SJSA1 (cell line): ENCODE results near the gene RFLNA. TPM values are rescaled to one million over a fixed set of nuclear protein-coding genes. Genes with fewer than 3 reads are reported as not detected.
"Not testable (repeated sequence)": the region's sequence is repeated elsewhere in the genome, so short reads cannot be mapped to it uniquely, and the experiment has no call there.

Source experiments
- DNase-seq, 2 experiments: peaks; one replicate each; pipeline ENCODE4 v3.0.0-alpha.2; 2015 to 2020; ENCODE audit warnings: low spot score in 2 of 2, low read depth in 1 of 2
- H3K27ac ChIP-seq: fragments of 250-450 bp; sonication (Bioruptor Pico); 2 replicates; pipeline ENCODE4 v1.5.1; 2020; ENCODE audit warnings: mild to moderate bottlenecking, moderate library complexity
- H3K27me3 ChIP-seq: fragments of 250-450 bp; sonication (Bioruptor Pico); replicated peaks from 2 replicates; pipeline ENCODE4 v1.5.1; 2020; ENCODE audit warnings: mild to moderate bottlenecking, moderate library complexity
- H3K36me3 ChIP-seq: fragments of 250-450 bp; sonication (Bioruptor Pico); 2 replicates; pipeline ENCODE4 v1.5.1; 2020; ENCODE audit warnings: mild to moderate bottlenecking
- H3K4me1 ChIP-seq: fragments of 250-450 bp; sonication (Bioruptor Pico); replicated peaks from 2 replicates; pipeline ENCODE4 v1.6.1; 2021; ENCODE audit warnings: mild to moderate bottlenecking
- H3K4me3 ChIP-seq: fragments of 250-450 bp; sonication (Bioruptor Pico); 2 replicates; pipeline ENCODE4 v1.5.1; 2020; ENCODE audit warnings: mild to moderate bottlenecking
- H3K9me3 ChIP-seq: fragments of 250-450 bp; sonication (Bioruptor Pico); replicated peaks from 2 replicates; pipeline ENCODE4 v1.5.1; 2020; ENCODE audit warnings: mild to moderate bottlenecking
- total RNA-seq: library from RNA; depleted of rRNA; stranded (reverse); fragments of >200 nt; shearing (Covaris generic); gene quantifications from 2 replicates; pipeline ENCODE4 v1.2.3, GENCODE V29; 2014

RFLNA gene
- total RNA-seq, 1 experiment from 2014 or later: not detected

DNA sequence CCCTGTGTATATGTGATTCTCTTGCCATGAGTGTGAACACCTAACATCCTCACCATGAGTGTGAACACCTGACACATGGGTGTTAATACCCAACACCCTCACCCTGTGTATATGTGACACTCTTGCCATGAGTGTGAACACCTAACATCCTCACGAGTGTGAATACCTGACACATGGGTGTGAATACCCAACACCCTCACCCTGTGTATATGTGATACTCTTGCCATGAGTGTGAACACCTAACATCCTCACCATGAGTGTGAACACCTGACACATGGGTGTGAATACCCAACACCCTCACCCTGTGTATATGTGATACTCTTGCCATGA, 28.1 kb downstream of the RFLNA start:
- not testable (repeated sequence) for H3K9me3 ChIP-seq, DNase-seq, H3K27me3 ChIP-seq, H3K4me3 ChIP-seq, H3K4me1 ChIP-seq, H3K27ac ChIP-seq
- peaks cover 41% of the 10 kb centered on the region for H3K36me3 ChIP-seq

DNA sequence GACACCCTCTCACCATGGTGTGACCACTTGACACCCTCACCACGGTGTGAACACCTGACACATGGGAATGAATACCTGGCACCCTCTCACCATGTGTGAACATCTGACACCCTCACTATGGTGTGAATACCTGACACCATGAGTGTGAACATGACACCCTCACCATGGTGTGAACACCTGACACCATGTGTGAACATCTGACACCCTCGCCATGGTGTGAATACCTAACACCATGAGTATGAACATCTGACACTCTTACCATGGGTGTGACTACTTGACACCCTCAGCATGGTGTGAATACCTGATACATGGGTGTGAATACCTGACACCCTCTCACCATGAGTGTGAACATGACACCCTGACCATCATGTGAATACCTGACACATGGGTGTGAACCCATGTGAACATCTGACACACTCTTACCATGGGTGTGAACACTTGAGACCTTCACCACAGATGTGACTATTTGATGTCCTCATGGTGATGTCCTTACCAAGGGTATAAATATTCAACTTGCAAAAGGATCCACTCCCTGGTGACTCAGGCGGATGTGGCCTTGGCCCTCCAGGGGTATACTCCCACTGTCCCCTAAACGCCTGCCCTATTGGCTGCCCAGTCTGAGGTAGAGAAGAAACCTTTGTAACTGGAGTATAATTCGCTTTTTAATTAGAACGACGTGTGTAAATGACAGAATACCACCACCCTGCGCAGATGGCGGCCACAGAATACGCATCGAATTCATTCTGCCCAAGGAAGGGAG, 29.1 kb downstream of the RFLNA start:
- H3K27me3 ChIP-seq: no peaks in the 10 kb centered on the region
- no peak for DNase-seq
- H3K27ac ChIP-seq: no peak overlapping the region
- H3K4me3 ChIP-seq: no peak overlapping the region
- H3K36me3 ChIP-seq: peaks cover 51% of the 10 kb centered on the region
- no peaks in the 10 kb centered on the region for H3K4me1 ChIP-seq
- H3K9me3 ChIP-seq: peaks cover 8% of the 10 kb centered on the region

DNA sequence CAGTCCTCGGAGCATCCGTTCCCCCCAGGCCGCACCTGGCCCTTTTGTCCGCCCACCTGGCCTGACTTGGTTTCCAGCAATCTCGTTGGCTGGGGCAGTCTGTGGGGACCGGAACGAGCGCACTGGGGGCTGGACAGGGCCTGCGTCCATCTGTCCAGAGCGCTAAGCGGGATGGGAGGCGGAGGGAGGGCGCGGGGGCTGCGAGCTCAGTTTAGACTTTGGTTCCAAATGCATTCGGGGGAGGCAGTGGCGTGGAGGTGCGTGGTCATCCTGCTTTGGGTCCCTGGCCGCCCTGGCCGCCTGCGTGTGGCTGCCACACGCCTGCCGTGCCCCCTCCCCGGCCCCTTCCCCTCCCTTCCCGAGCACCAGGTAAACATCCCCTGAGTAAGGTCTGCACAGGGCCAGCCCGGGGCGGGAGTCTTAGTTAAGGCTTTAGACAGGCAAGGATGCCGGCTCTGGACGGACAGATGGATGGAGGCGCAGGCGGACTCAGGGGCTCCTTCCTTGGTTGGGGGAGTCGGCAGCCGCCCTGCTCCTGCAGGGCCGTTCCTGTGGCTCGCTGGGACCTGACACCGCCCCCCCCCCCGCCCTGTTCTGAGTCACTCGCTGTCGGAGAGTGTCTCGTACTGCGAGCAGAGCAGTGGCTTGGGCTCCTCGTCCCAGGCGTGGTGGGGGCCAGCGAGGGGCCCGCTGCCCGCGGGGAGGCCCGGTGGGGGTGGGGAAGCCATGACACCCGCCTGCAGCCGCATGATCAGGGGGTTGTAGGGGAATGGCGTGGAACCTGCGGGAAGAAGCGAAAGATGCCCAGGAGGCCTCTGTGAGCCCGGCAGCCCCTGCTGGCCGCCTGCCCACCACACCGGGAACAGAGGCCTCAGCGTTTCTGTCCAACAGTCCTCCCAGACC, 30.2 kb downstream of the RFLNA start:
- peaks cover 62% of the 10 kb centered on the region for H3K36me3 ChIP-seq
- no peak for DNase-seq
- no peaks in the 10 kb centered on the region for H3K27me3 ChIP-seq
- peaks cover 8% of the 10 kb centered on the region for H3K9me3 ChIP-seq
- no peak overlapping the region for H3K27ac ChIP-seq
- no peaks in the 10 kb centered on the region for H3K4me1 ChIP-seq
- no peak overlapping the region for H3K4me3 ChIP-seq

DNA sequence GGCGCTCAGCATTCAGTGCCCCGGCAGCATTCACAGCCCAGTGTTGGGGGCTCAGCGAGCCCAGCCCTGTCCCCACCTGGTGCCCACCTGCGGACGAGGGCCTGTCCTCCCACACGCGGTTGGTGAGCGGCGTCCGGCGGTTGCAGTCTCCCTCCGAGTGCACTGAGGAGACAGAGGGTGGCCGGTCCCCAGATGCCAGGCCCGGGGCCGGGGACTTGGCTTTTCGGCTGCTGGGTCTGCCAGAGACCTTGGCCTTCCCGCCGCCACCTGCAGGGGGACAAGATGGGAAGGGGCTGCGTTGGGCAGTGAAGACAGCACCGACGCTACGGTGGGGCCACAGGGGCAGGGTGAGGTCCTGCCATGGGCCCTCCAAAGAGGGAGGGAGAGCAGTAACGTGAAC, 31.2 kb downstream of the RFLNA start:
- DNase-seq: no peak
- Histone ChIP-seq H3K9me3 (peaks cover 8% of the 10 kb centered on the region), H3K36me3 (peaks cover 73% of the 10 kb centered on the region), H3K27me3 (no peaks in the 10 kb centered on the region), H3K4me3 (no peak overlapping the region), H3K27ac (no peak overlapping the region), H3K4me1 (no peaks in the 10 kb centered on the region)

DNA sequence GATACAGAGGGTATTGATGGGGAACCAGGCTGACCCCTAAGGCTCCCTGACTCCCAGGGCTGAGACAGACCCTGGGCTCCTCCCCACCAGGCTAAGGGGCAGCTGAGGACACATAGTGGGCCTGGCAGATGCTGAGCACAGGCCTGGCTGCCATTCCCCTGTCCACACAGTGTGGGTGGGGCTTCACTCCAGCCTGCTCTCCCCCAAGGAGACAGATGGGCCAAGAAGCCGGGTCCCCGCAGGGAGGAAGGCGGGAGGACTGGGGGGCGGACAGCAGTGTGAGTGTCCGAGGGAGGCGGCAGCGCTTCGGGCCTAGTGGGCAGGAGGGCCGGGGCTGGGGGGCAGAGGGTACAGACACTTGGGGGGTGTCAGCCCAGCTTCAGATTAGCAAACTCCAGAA, 32.0 kb downstream of the RFLNA start:
- DNase-seq: no peak
- Histone ChIP-seq H3K36me3 (peaks cover 80% of the 10 kb centered on the region), H3K4me3 (no peak overlapping the region), H3K9me3 (peaks cover 8% of the 10 kb centered on the region), H3K4me1 (no peaks in the 10 kb centered on the region), H3K27ac (no peak overlapping the region), H3K27me3 (no peaks in the 10 kb centered on the region)

DNA sequence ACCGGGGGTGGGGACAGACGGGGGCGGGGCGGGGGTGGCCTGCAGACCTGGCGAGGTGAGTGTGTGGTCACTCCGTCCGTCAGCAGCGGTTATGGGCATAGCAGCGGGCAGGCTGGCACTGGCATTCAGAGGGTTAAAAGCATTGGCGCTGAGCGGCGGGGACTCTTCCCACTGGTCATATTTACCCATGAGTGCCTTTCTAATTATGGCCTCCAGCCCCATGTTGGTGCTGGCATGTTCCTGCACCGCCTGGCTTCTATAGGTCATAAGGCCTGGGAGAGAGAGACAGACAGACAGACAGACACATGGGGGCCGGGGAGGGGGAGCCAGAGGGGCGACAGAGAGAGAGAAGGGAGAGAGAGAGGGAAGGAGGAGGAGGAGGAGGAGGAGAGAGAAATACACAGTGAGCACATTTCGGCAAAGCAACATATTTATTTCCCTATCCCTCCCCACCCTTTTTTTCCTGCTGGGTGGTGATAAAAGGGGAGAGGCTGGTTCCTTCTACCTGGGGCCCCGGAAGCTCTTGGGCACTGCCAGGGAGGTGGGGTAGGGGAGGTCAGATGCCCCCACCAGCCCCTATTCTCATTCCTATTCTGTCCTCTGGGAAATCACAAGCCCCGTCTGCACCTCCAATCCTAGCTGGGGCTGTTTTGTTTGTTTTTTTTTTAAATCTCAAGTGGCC, 32.6 kb downstream of the RFLNA start:
- no peak overlapping the region for H3K27ac ChIP-seq
- peaks cover 87% of the 10 kb centered on the region for H3K36me3 ChIP-seq
- no peaks in the 10 kb centered on the region for H3K4me1 ChIP-seq
- H3K9me3 ChIP-seq: peaks cover 8% of the 10 kb centered on the region
- no peak for DNase-seq
- no peak overlapping the region for H3K4me3 ChIP-seq
- H3K27me3 ChIP-seq: no peaks in the 10 kb centered on the region

DNA sequence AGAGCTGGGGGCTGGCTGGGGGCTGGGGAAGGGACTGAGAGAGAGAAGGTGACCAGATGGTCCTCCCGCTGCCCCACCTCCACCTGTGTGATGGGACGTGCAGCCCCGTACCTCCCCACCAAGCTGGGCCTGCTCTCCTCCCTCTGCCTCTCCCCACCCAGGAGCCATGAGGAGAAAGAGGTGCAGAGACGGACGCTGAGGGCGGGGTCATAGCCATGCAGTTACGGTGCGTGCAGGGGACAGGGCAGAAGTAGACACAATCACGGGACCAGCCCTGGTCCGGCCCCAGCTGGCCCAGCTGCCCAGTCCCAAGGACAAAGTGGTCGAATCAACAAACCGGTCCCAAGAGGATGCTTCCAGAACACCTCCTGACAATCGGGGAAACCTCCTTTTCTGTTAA, 33.2 kb downstream of the RFLNA start:
- no peaks in the 10 kb centered on the region for H3K27me3 ChIP-seq

DNA sequence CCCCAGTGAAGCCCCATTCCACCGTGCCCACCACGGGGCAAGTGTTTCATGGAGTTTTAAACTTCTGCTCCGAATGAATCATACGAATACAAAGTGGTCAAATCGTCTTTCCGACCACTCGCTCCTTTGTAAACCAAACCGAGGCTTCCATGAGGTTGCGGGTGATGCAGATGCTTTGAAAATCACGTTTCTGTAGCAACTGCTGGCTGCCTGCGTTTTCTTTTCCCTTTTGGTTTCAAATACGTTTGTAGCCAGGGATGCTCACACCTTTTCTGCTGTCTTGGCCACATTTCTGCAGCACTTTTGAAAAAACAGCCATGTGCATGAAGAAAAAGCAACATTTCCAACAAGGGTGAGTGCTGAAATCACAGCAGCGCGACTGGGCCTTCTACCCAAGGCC, 33.7 kb downstream of the RFLNA start:
- no peak for DNase-seq
- H3K4me1 ChIP-seq: no peaks in the 10 kb centered on the region
- H3K27ac ChIP-seq: no peak overlapping the region
- no peaks in the 10 kb centered on the region for H3K27me3 ChIP-seq
- peaks cover 6% of the 10 kb centered on the region for H3K9me3 ChIP-seq
- no peak overlapping the region for H3K4me3 ChIP-seq
- peaks cover 91% of the 10 kb centered on the region for H3K36me3 ChIP-seq

More for the DNA sequence above, 33.2 kb downstream of the RFLNA start:
- no peak overlapping the region for H3K27ac ChIP-seq
- H3K36me3 ChIP-seq: peaks cover 93% of the 10 kb centered on the region
- no peak overlapping the region for H3K4me3 ChIP-seq
- peaks cover 8% of the 10 kb centered on the region for H3K9me3 ChIP-seq
- DNase-seq: no peak
- H3K4me1 ChIP-seq: no peaks in the 10 kb centered on the region

DNA sequence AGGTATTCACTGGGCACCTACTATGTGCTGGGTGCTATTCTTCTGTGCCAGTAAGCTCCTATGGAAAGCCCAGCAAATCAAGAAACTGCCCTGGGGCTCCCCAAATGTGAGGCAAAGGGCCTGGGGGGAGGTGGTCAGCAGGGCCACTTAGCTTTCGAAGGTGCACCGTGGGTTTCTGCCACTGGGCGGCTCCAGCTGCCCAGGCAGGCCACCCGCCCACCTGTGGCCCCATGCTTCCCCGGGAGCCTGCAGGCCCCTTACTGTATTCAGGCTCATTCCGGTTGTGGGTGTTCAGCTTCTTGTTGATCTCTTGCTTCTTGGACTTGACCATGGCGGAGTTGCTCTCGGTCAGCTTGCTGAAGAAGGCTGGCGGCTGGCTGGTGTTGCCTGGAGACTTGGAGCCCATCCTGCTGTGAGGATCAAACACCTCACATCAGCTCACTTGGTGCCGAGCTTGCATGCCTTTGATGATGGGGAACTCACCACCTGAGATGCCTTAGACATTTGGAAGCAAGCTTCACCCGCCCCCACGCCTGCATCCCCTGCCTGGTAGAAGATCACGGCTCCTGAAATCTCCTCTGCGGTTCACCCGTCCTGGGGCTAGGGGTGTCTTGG, 37.3 kb downstream of the RFLNA start:
- Histone ChIP-seq H3K36me3 (peaks cover 93% of the 10 kb centered on the region), H3K4me3 (no peak overlapping the region), H3K4me1 (no peaks in the 10 kb centered on the region), H3K27me3 (no peaks in the 10 kb centered on the region), H3K27ac (no peak overlapping the region), H3K9me3 (no peaks in the 10 kb centered on the region)
- DNase-seq: no peak

DNA sequence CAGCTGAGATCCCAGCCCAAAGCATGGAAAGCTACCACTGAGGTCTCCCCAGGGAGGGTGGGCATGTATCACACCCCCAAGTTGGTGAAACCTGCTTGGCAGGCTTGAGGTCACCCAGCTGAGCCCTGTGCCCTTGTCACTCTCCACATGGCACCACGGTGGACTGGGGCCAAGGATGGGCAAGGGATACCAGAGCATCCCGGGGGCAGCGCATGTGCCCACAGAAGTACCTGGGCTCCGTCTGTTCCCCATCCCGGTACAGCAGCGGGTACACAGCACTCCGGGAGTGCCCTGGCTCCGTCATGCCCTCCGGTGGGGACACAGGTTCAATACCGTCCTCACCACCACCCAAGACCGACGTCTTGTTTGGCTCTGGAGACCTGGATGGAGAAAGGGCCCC, 38.0 kb downstream of the RFLNA start:
- Histone ChIP-seq H3K9me3 (no peaks in the 10 kb centered on the region), H3K27ac (no peak overlapping the region), H3K36me3 (peaks cover 95% of the 10 kb centered on the region), H3K27me3 (no peaks in the 10 kb centered on the region), H3K4me1 (no peaks in the 10 kb centered on the region), H3K4me3 (no peak overlapping the region)
- DNase-seq: no peak

DNA sequence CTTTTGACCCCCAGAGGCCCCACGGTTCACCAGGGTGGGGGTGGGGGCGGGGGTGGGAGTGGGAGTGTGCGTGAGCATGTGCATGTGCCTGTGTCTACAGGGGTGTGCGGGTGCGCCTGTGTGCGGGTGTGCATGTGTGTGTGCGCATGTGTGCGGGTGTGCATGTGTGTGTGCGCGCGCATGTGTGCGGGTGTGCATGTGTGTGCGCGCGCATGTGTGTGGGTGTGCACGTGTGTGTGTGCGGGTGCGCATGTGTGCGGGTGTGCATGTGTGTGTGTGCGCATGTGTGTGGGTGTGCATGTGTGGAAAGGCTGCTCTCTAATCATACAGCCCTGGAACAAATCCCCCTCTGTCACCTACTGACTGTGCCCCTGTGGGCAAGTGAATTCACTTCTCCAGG, 38.8 kb downstream of the RFLNA start:
- H3K4me3 ChIP-seq: no peak overlapping the region
- no peak for DNase-seq
- H3K4me1 ChIP-seq: no peaks in the 10 kb centered on the region
- no peaks in the 10 kb centered on the region for H3K27me3 ChIP-seq
- H3K36me3 ChIP-seq: peaks cover 90% of the 10 kb centered on the region
- H3K27ac ChIP-seq: no peak overlapping the region
- H3K9me3 ChIP-seq: no peaks in the 10 kb centered on the region

DNA sequence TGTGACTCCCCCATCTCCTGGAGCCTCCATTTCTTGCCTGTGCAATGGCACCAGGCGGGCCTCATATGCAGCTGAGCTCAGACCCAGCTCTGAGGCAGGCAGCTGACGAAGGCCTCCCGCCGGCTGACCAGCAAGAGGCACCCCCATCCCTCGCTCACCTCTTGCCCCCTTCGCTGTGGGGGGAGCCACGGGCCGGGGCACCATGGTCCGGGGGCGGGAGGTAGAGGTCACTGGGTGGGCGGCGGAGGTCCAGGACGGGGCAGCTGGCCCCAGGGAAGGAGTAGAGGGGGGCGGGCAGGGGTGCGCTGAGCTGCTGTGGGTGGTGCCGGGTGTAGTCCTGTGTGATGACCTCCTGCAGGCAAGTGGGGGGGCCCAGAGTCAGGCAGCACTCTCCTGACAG, 39.4 kb downstream of the RFLNA start:
- H3K4me1 ChIP-seq: no peaks in the 10 kb centered on the region
- no peaks in the 10 kb centered on the region for H3K9me3 ChIP-seq
- H3K36me3 ChIP-seq: peaks cover 85% of the 10 kb centered on the region
- no peak for DNase-seq
- H3K27me3 ChIP-seq: no peaks in the 10 kb centered on the region
- no peak overlapping the region for H3K27ac ChIP-seq
- H3K4me3 ChIP-seq: no peak overlapping the region

DNA sequence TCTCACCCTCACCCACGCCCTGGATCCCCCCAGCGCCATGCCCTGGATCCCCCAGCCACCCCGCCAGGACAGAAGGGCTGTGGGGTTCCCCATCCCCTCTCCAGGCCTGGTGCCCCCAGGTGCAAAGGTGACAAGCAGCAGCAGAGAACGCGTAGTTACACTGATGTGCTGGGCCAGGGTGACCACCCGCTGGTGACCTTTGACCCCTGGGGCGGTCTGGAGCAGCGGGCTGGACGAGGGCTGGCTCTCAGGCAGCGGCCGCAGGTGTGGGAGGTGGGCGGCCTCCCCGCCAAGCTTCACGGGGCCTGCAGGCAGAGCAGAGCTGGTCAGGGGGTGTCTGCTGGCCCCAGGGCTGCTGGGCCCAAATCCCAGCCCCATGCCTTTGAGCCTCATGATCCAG, 40.1 kb downstream of the RFLNA start:
- Histone ChIP-seq H3K4me3 (no peak overlapping the region), H3K36me3 (peaks cover 80% of the 10 kb centered on the region), H3K4me1 (no peaks in the 10 kb centered on the region)

More for the DNA sequence above, 40.1 kb downstream of the RFLNA start:
- no peak for DNase-seq
- H3K27ac ChIP-seq: no peak overlapping the region
- no peaks in the 10 kb centered on the region for H3K9me3 ChIP-seq
- no peaks in the 10 kb centered on the region for H3K27me3 ChIP-seq
